ENCODE data around the gene AVP.

DNA sequence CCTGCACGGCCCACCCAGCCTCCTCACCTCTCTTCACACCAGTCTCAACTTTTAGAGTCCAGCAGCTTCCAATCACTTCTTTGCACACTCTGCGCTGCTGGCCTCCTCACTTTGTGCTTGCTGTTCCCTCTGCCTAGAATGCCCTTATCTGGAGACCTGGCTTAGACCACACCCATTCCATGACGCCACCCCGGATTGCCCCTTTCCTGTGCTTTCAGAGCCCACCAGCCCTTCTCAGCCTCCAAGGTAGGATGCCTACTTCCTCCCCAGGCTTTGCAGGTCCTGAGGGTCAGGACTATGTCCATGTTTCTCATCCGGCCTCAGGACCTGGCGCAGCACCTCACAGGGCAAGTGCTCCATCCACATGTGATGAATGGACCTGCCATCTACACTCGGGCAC lies 27.0 kb upstream of the AVP start:
- TF ChIP-seq, protein P1, sequence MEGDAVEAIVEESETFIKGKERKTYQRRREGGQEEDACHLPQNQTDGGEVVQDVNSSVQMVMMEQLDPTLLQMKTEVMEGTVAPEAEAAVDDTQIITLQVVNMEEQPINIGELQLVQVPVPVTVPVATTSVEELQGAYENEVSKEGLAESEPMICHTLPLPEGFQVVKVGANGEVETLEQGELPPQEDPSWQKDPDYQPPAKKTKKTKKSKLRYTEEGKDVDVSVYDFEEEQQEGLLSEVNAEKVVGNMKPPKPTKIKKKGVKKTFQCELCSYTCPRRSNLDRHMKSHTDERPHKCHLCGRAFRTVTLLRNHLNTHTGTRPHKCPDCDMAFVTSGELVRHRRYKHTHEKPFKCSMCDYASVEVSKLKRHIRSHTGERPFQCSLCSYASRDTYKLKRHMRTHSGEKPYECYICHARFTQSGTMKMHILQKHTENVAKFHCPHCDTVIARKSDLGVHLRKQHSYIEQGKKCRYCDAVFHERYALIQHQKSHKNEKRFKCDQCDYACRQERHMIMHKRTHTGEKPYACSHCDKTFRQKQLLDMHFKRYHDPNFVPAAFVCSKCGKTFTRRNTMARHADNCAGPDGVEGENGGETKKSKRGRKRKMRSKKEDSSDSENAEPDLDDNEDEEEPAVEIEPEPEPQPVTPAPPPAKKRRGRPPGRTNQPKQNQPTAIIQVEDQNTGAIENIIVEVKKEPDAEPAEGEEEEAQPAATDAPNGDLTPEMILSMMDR (IDR thresholded peaks at IDR 0.05), result no peak
- no peak for TF ChIP-seq ZFX (IDR thresholded peaks at IDR 0.05; ENCODE audit: borderline replicate concordance)

Data from 22Rv1 (cell line).